Right atrium auricular region (tissue), 2 donors: ENCODE measurements around the gene LMTK2. TPM values are rescaled to one million over a fixed set of nuclear protein-coding genes. Genes with fewer than 3 reads are reported as not detected.

ENCODE experiments used
- DNase-seq: peaks from one replicate; pipeline ENCODE4 v3.0.0-alpha.2; 2019; ENCODE audit warnings: low spot score
- H3K27ac ChIP-seq, 2 donors: fragments of 200-600 bp; sonication (generic); 1 replicate in 1 of 2; 2 replicates in 1 of 2; pipeline ENCODE4 v1.5.1; 2016 to 2019
- H3K27me3 ChIP-seq, 2 donors: fragments of 200-600 bp; sonication (generic); one replicate each; pipeline versions ENCODE4 v1.5.1 to v1.6.0; 2017 to 2019
- H3K36me3 ChIP-seq: fragments of 200-600 bp; sonication (generic); one replicate; pipeline ENCODE4 v1.5.1; 2016
- H3K4me1 ChIP-seq, 2 donors: fragments of 200-600 bp; sonication (generic); one replicate each; pipeline versions ENCODE4 v1.5.1 to v1.6.0; 2017 to 2019
- H3K4me3 ChIP-seq, 2 donors: fragments of 200-600 bp; sonication (generic); 1 replicate in 1 of 2; 2 replicates in 1 of 2; pipeline ENCODE4 v1.5.1; 2017 to 2019; ENCODE audit warnings: mild to moderate bottlenecking in 1 of 2, moderate library complexity in 1 of 2
- H3K9me3 ChIP-seq, 2 donors: fragments of 200-600 bp; sonication (generic); one replicate each; pipeline ENCODE4 v1.5.1; 2019
- total RNA-seq, 2 donors: library from RNA; depleted of rRNA; stranded (reverse); fragments of >200 nt; gene quantifications; one replicate each; pipeline ENCODE4 v1.1.0, GENCODE V29; 2016
- TF ChIP-seq, protein P1 (sequence below), 2 donors: fragments of 200-600 bp; sonication (generic); IDR thresholded peaks; one replicate each; pipeline ENCODE4 v1.5.1; 2019; ENCODE audit warnings: antibody characterized with exemption in 2 of 2

LMTK2 gene
- total RNA-seq, 2 donors from 2014 or later, result 39.2 to 54.1 TPM

DNA sequence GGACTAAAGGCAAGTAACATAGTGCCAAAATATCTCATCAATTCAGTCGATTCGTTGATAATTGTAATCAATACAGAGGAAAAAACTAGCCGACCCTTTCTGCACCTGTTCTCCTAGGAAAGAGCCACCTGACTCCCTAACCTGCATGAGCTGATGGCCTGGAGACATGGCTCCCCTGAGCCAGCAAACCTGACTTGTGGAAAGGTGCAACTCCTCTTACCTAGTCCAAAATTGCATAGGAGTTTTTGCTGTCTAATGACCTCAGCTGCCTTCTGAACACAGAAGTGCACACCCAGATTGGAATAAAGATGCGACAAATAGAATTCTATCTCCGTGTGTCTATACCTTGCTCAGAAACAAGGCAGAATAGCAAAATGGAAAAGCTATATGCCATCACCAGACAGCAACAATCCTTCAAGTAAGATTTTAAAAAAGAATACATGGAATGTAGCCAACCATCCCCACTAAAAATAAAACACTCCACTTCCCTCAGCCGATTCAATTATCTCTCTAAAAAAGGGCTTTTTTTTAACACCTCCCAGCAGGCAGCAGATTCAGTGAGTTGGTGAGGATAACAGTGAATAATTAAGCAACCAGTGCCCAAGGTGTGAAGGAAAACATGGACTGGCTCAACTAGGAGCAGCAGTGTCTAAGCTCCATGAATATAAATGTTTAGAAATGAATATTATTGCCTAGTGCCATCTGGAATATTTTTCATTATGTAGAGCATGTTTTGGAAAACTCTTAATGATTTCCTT is 26.6 kb upstream of the LMTK2 start:
- peaks cover 0 to 9% of the 10 kb centered on the region in 2 donors for H3K4me1 ChIP-seq
- no peaks in the 10 kb centered on the region for H3K36me3 ChIP-seq
- no peaks in the 10 kb centered on the region for H3K9me3 ChIP-seq
- H3K27me3 ChIP-seq, result no peaks in the 10 kb centered on the region
- TF ChIP-seq, protein P1, sequence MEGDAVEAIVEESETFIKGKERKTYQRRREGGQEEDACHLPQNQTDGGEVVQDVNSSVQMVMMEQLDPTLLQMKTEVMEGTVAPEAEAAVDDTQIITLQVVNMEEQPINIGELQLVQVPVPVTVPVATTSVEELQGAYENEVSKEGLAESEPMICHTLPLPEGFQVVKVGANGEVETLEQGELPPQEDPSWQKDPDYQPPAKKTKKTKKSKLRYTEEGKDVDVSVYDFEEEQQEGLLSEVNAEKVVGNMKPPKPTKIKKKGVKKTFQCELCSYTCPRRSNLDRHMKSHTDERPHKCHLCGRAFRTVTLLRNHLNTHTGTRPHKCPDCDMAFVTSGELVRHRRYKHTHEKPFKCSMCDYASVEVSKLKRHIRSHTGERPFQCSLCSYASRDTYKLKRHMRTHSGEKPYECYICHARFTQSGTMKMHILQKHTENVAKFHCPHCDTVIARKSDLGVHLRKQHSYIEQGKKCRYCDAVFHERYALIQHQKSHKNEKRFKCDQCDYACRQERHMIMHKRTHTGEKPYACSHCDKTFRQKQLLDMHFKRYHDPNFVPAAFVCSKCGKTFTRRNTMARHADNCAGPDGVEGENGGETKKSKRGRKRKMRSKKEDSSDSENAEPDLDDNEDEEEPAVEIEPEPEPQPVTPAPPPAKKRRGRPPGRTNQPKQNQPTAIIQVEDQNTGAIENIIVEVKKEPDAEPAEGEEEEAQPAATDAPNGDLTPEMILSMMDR (IDR thresholded peaks at IDR 0.05), result no peak
- H3K4me3 ChIP-seq, result no peak overlapping the region
- no peak for DNase-seq
- no peak overlapping the region for H3K27ac ChIP-seq

GRCh38 chr7:98081319-98081718 is 25.3 kb upstream of the LMTK2 start:
- DNase-seq, result no peak
- Histone ChIP-seq H3K27ac (no peak overlapping the region), H3K9me3 (no peaks in the 10 kb centered on the region), H3K36me3 (no peaks in the 10 kb centered on the region), H3K27me3 (no peaks in the 10 kb centered on the region), H3K4me3 (no peak overlapping the region), H3K4me1 (peaks cover 0 to 9% of the 10 kb centered on the region in 2 donors)
- TF ChIP-seq, protein P1 (IDR thresholded peaks at IDR 0.05), result no peak

- Histone ChIP-seq H3K27me3 (no peaks in the 10 kb centered on the region), H3K4me3 (no peak overlapping the region), H3K4me1 (peaks cover 0 to 9% of the 10 kb centered on the region in 2 donors), H3K9me3 (no peaks in the 10 kb centered on the region), H3K27ac (no peak overlapping the region), H3K36me3 (no peaks in the 10 kb centered on the region)
- DNase-seq, result no peak
- TF ChIP-seq, protein P1 (IDR thresholded peaks at IDR 0.05), result no peak
Measured at GRCh38 chr7:98084631-98085030, 22.0 kb upstream of the LMTK2 start.

DNA sequence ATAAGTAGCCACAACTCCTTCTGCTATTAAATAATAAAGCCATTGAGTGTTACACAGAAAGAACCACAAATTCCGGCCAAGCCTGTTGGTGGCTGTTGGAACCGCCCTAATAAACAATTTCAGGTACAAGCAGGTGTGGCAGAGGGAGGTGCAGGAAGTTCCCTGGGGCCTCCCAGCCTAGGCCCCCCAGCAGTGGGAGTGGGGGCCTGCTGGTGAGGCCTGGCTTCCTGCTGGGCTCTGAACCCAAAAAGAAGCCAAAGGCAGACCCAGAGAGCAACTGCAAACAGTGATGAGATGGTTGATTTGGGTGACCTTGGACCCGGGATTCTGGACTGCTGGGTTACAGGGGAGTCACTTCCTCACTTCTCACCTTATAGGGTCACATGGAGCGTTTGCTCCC is 21.0 kb upstream of the LMTK2 start:
- no peak overlapping the region for H3K27ac ChIP-seq
- H3K4me3 ChIP-seq, result no peak overlapping the region
- TF ChIP-seq, protein P1 (IDR thresholded peaks at IDR 0.05), result no peak
- H3K27me3 ChIP-seq, result no peaks in the 10 kb centered on the region
- no peaks in the 10 kb centered on the region for H3K9me3 ChIP-seq
- DNase-seq, result no peak
- H3K36me3 ChIP-seq, result no peaks in the 10 kb centered on the region
- H3K4me1 ChIP-seq, result no peaks in the 10 kb centered on the region

GRCh38 chr7:98086281-98086718 is 20.4 kb upstream of the LMTK2 start:
- Histone ChIP-seq H3K9me3 (no peaks in the 10 kb centered on the region), H3K27ac (no peak overlapping the region), H3K4me3 (no peak overlapping the region), H3K27me3 (no peaks in the 10 kb centered on the region), H3K4me1 (no peaks in the 10 kb centered on the region), H3K36me3 (no peaks in the 10 kb centered on the region)
- TF ChIP-seq, protein P1 (IDR thresholded peaks at IDR 0.05), result no peak
- no peak for DNase-seq

GRCh38 chr7:98088109-98088508 is 18.6 kb upstream of the LMTK2 start:
- Histone ChIP-seq H3K27me3 (no peaks in the 10 kb centered on the region), H3K9me3 (peaks cover 0 to 3% of the 10 kb centered on the region in 2 donors), H3K4me1 (no peaks in the 10 kb centered on the region), H3K36me3 (no peaks in the 10 kb centered on the region), H3K27ac (no peak overlapping the region), H3K4me3 (no peak overlapping the region)
- no peak for DNase-seq
- TF ChIP-seq, protein P1 (IDR thresholded peaks at IDR 0.05), result no peak
